ENCODE results near the gene KCNN2. TPM values are rescaled to one million over a fixed set of nuclear protein-coding genes. Genes with fewer than 3 reads are reported as not detected.

KCNN2 gene
- total RNA-seq, 2 donors from 2014 or later = 4.6 to 9.6 TPM

DNA sequence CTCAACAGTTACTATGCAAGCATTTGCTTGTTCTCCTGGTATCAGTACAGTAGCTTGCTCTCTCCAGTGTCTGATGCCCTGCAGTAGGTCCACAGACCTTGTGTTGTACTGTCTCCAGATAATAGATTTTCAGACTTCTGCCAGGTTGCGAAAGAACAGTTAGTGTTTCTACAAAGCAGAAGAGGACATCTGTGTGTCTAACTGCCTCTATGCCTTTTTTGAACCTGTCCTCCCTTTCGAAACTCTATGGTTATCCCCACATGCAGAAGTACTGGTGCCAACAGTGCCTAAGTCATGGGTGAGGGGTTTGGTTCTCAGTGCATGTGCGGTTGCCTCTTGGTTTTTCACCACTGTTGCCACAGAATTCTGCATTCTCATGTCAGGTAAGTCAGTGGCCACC lies 45.9 kb downstream of the KCNN2 start:
- H3K36me3 ChIP-seq (replicated peaks in 1 of 2; ENCODE audit: insufficient read depth in 1 of 2, low read depth in 2 of 2) = no peaks in the 10 kb centered on the region
- H3K9me3 ChIP-seq = no peaks in the 10 kb centered on the region
- intact Hi-C loops (cut with DNase I) = no loop called here
- DNase-seq (no peak), ATAC-seq (no peak)
- TF ChIP-seq, protein P1, sequence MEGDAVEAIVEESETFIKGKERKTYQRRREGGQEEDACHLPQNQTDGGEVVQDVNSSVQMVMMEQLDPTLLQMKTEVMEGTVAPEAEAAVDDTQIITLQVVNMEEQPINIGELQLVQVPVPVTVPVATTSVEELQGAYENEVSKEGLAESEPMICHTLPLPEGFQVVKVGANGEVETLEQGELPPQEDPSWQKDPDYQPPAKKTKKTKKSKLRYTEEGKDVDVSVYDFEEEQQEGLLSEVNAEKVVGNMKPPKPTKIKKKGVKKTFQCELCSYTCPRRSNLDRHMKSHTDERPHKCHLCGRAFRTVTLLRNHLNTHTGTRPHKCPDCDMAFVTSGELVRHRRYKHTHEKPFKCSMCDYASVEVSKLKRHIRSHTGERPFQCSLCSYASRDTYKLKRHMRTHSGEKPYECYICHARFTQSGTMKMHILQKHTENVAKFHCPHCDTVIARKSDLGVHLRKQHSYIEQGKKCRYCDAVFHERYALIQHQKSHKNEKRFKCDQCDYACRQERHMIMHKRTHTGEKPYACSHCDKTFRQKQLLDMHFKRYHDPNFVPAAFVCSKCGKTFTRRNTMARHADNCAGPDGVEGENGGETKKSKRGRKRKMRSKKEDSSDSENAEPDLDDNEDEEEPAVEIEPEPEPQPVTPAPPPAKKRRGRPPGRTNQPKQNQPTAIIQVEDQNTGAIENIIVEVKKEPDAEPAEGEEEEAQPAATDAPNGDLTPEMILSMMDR (IDR thresholded peaks at IDR 0.05) = no peak
- no peak for TF ChIP-seq POLR2A (IDR thresholded peaks at IDR 0.05)
- WGBS, 2 donors = 62 to 93% methylated on average over 3 of the region's 3 CpGs
- no peaks in the 10 kb centered on the region for H3K27me3 ChIP-seq
- H3K4me1 ChIP-seq = no peaks in the 10 kb centered on the region
- H3K4me3 ChIP-seq = no peak overlapping the region
- H3K27ac ChIP-seq = no peak overlapping the region

DNA sequence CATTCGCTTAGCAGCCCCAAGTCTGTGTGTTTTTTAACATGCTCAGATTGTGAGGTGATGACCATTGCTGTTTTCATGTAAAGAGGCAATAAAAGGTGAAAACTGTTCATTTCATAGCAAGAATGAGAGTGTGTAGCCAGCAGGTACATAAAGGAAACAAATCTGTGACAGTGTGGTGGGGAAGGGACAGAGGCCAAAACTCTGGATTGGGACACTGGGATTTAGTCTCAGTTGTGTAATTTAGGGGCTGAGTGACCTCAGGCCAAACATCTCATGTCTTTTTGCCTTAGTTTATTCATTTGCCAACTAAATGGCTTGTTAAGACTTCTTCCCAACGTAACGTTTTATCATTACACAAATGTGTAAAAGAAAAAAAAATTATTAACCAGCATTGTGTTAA lies 47.0 kb downstream of the KCNN2 start:
- TF ChIP-seq, protein P1 (IDR thresholded peaks at IDR 0.05) = no peak
- H3K36me3 ChIP-seq (replicated peaks in 1 of 2; ENCODE audit: insufficient read depth in 1 of 2, low read depth in 2 of 2) = no peaks in the 10 kb centered on the region
- H3K9me3 ChIP-seq = no peaks in the 10 kb centered on the region
- no peaks in the 10 kb centered on the region for H3K4me1 ChIP-seq
- ATAC-seq (no peak), DNase-seq (no peak)
- intact Hi-C loops (cut with DNase I) = no loop called here
- no peak overlapping the region for H3K27ac ChIP-seq
- no peaks in the 10 kb centered on the region for H3K27me3 ChIP-seq
- WGBS, 2 donors = 78 to 87% methylated on average over 3 of the region's 3 CpGs
- no peak overlapping the region for H3K4me3 ChIP-seq

DNA sequence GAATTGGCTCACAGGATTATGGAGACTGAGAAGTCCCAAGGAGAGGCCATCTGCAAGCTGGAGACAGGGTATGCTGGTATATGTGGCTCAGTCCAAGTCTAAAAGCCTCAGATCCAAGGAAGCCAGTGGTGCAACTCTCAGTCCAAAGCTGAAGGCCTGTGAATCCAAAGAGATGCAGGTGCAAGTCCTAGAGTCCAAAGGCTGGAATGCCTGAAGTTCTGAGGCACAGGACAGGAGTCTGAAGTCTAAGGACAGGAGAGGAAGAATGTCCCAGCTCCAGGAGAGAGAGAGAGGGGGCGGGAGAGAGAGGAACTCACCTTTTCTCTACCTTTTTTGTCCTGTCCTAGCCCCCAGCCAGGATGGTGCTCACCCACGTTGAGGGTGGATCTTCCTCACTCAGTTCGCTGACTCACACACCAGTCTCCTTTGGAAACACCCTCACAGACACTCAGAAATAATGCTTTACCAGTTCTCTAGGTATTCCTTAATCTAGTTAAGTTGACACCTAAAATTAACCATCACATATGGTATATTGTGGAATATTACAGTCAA lies 49.6 kb downstream of the KCNN2 start:
- no peaks in the 10 kb centered on the region for H3K27me3 ChIP-seq
- WGBS, 2 donors = 78% methylated on average over 3 of the region's 3 CpGs
- no peaks in the 10 kb centered on the region for H3K9me3 ChIP-seq
- H3K4me3 ChIP-seq = no peak overlapping the region
- TF ChIP-seq, protein P1 (IDR thresholded peaks at IDR 0.05) = no peak
- no peak for TF ChIP-seq POLR2A (IDR thresholded peaks at IDR 0.05)
- no peaks in the 10 kb centered on the region for H3K4me1 ChIP-seq
- ATAC-seq (no peak), DNase-seq (no peak)
- intact Hi-C loops (cut with DNase I) = no loop called here
- no peak overlapping the region for H3K27ac ChIP-seq
- no peaks in the 10 kb centered on the region for H3K36me3 ChIP-seq (replicated peaks in 1 of 2; ENCODE audit: insufficient read depth in 1 of 2, low read depth in 2 of 2)

DNA sequence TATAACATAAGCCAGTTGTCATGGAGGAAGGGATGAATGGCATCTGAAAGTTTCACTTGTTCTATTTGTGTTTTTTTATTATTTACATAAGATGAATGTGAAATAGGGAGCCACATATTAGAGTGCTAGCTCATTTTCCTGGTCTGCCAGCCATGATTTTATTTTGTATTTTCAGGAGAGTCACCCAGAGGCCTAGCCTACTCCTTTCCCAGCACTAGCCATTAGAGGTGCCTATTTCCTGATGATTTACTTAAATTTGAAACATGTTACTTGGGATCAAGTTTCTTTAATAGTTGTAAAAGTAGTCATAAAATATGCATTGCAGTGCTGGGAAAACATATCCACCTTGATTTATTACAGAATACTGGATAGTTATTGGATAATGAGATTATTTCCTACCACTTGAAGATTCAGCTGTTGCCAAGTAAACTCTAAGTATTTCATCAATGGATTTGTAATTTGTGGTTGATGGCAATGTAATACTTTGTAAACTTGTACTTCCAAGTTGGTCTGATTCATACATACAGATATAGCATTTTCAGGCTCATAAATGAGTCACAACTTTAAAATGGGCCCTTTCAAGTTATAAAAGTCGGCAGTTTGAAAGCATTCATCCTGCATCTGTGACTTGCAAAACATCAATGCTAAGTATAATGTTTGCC lies 50.8 kb downstream of the KCNN2 start:
- Histone ChIP-seq H3K9me3 (no peaks in the 10 kb centered on the region), H3K27me3 (no peaks in the 10 kb centered on the region), H3K27ac (no peak overlapping the region), H3K4me1 (no peaks in the 10 kb centered on the region), H3K4me3 (no peak overlapping the region), H3K36me3 (replicated peaks in 1 of 2; ENCODE audit: insufficient read depth in 1 of 2, low read depth in 2 of 2) (no peaks in the 10 kb centered on the region)
- ATAC-seq (no peak), DNase-seq (no peak)
- TF ChIP-seq, protein P1 (IDR thresholded peaks at IDR 0.05) = no peak
- TF ChIP-seq POLR2A (IDR thresholded peaks at IDR 0.05) = no peak
- 76 to 81% methylated on average over 1 of the region's 1 CpG for WGBS, 2 donors
- intact Hi-C loops (cut with DNase I) = no loop called here

DNA sequence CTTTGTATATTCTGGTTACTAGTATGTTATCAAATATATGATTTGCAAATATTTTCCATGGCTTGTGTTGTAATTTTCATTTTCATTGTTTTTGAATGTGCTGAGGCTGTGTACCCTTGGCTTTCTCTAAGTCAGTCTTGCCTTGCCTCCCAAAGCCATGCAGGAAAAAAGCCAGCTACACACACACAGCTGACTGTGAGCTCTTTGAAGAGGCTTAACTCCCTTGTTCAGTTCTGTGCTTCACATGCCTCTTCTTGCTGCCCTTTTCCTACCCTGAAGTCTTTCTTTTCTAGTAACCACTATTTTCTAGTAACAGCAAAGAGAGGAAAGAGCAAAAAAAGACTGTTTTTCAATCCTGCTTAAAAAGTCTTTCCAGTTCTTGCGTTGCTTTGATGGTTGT lies 53.9 kb downstream of the KCNN2 start:
- Histone ChIP-seq H3K36me3 (replicated peaks in 1 of 2; ENCODE audit: insufficient read depth in 1 of 2, low read depth in 2 of 2) (no peaks in the 10 kb centered on the region), H3K4me3 (no peak overlapping the region), H3K27ac (no peak overlapping the region), H3K4me1 (no peaks in the 10 kb centered on the region), H3K9me3 (no peaks in the 10 kb centered on the region), H3K27me3 (no peaks in the 10 kb centered on the region)
- no peak for ATAC-seq
- intact Hi-C loops (cut with DNase I) = no loop called here
- WGBS, 2 donors = 90 to 94% methylated on average over 1 of the region's 1 CpG
- TF ChIP-seq POLR2A (IDR thresholded peaks at IDR 0.05) = no peak
- TF ChIP-seq, protein P1 (IDR thresholded peaks at IDR 0.05) = no peak
- no peak for DNase-seq
